HCEC 1CT (cell line): ENCODE measurements around the gene PTPRN2.
"Not testable (repeated sequence)": the region's sequence is repeated elsewhere in the genome, so short reads cannot be mapped to it uniquely, and the experiment has no call there.

ENCODE experiments used
- DNase-seq: peaks from one replicate; pipeline ENCODE4 v3.0.0-alpha.2; 2017

The PTPRN2 gene

GRCh38 chr7:157704365-157704764 lies 883.3 kb downstream of the PTPRN2 start:
- no peak for DNase-seq

DNA sequence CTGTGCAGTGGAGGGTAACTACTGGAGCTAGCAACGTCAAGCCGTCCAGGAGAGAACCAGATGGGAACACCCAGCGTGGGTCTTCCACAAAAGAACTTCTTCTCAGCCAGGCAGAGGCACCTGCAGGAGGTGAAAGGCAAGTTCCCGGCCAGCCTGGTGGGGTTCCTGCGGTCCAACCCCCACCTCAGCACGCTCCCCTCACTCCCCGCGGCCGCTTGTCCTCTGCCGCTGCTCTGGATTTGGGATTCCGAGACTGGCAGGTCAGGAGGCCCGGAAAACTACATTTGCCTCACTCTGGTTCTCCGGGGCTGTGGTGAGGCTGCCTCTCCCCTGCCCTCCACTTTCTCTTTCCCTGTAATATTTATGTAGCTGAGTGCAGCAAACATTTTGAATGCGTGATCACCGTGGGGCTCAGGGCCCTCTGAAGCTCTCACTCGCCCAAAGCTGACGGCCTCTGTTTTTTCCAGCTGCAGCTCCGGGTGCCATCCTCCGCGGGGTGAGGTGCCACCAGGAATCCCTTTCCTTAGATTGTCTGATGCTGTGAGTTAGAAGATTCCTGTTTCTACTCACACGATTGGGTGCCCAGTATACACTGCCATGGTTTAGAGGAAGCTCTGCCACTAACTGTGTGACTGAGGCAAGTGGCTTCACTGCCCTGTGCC lies 884.0 kb downstream of the PTPRN2 start:
- DNase-seq: no peak

GRCh38 chr7:157703131-157703530 lies 884.5 kb downstream of the PTPRN2 start:
- DNase-seq: no peak

DNA sequence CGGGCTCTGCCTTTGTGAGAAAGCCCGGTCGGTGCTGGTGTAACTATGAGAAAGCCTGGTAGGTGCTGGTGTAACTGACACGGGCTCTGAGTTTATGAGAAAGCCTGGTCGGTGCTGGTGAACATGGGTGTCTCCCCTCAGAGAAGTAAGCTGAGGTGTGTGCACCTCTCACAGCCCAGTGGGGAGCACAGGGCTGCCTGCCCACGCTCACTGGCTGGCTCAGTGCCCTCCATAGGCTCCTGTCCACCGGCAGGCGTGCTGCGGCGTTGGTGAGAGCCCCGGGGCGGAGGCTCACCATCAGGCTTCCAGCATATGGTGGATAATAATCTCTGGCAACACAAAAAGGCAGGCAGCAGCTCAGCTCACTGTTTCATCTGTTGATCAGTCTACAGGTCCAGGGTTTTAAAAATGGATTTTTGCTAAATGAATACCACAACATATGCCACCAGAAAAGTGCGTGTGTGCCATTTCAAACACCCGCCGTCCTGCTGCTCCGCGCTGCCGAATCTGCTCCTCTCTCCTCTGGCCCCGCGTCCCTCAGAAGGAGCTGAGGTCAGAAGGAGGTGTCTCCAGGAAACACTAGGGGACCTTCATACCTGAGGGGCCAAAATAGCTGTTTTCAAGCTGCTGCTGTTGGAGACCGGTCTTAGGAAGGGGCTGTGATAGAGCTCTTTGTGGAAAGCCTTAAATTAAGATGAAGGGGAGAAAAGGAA lies 885.2 kb downstream of the PTPRN2 start:
- no peak for DNase-seq

GRCh38 chr7:157701395-157702180 lies 886.0 kb downstream of the PTPRN2 start:
- DNase-seq: not testable (repeated sequence)

DNA sequence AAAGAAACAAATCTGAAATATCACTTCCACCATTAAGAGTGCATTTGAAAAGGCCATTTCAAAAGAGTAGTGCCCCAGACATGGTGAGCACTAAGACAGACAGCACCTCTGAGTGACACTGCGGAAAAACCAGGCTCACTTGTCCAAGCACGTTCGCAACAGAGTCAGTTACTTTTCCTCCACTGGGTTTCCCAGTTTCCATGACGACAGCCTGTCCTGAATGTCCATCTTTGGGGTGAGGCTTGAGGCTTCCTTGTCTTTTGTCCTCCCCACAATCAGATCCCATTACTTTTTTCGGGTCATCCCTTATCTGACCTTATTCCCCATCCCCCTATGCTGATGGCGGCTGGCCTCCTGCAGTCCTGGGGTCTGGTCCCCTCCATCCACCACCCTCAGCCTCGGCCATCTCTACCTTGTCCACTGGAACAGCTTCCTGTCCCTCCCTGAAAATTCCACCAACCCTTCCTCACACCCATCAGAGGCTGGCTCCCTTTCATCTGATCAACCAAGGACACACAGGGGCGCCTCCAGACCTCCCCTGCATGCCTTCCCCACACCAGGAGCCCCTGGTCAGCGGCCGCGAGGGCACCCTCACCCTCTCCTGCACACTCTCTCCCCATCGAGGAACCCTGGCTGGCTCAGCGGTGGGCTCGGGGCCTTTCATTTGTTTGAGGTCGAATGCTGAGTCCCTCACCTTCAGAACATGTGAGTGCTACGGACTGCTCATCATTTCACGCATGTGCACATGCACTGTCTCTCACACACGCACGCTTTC lies 887.2 kb downstream of the PTPRN2 start:
- no peak for DNase-seq

DNA sequence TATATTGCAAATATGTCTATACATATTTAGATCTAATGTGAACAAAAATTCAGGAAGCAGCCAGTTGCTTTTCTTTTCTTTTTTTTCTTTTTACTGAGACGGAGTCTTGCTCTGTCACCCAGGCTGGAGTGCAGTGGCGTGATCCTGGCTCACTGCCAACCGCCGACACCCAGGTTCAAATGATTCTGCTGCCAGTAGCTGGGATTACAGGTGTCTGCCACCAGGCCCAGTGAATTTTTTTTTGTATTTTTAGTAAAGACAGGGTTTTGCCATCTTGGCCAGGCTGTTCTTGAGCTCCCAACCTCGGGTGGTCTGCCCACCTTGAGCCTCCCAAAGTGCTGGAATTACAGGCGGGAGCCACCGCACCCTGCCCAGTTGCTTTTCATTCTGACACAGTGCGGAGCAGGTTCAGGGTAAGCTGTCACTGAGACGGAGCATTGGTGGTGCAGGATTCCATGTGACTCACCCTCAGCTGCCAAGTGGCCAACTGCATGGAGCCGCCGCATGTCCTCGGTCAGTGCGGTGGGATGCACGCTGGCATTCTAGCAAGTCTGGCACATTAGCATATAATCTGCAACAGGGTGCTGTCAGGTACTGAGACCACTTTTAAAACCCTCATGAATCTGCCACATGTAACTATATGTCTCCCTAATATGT lies 888.1 kb downstream of the PTPRN2 start:
- DNase-seq: no peak

GRCh38 chr7:157697287-157697686 lies 890.3 kb downstream of the PTPRN2 start:
- DNase-seq: not testable (repeated sequence)

DNA sequence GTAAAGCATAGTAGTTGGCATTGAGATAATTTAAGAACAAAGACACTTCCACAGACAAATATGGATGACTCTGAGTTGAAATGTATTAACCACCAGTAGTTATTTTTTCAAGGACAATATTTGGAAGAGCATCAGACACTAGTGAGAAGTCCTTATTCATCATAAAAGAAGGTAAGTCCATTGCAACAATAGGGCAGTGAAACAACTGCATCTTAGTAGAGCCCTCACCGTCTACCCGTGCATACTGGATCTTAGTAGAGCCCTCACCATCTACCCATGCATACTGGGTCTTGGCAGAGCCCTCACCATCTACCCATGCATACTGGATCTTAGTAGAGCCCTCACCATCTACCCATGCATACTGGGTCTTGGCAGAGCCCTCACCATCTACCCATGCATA lies 892.0 kb downstream of the PTPRN2 start:
- DNase-seq: not testable (repeated sequence)

DNA sequence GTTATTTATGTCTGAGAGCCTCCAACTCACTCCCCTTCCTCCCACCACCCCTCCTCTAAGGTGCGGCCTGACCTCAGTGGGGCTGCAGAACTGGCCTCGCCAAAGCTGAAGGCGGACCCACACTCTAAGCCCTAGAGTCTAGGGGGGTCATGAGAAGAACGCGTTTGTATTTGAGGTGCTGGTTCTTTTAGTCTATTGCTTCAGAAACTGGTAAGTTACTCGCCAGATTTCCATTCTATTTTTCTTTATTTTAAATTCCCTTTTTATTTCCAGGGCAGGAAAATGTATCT lies 893.3 kb downstream of the PTPRN2 start:
- DNase-seq: no peak

GRCh38 chr7:157693521-157694375 lies 893.9 kb downstream of the PTPRN2 start:
- DNase-seq: no peak

- DNase-seq: no peak
These were observed 894.5 kb downstream of the PTPRN2 start for GRCh38 chr7:157693071-157693520.

DNA sequence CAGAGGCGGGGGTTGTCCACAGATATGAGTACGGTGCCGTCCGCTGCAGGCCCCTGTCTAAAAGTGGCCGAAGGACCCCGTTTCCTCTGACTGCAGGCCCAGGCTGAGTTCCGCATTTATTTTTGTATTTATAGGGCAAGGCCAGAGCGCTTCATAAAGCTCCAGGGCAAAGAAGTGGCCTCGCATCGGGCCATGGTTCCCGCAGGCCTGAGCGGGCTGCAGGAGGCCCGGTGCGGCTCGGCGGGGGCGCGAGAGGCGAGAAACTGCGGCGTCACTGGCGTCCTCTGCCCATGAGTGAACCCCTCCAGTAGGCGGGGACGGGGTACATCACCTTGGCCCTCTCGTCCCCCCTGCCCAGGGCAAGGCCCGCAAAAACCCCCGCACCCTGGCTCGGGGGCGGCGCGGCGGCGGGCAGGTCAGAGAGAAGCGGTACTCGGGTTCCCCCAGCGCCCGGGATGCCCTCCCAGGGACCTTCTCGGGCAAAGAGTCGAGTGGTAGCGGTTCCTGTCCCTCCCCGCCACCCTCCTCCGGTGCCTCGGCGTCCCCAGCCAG lies 895.1 kb downstream of the PTPRN2 start:
- DNase-seq: no peak

DNA sequence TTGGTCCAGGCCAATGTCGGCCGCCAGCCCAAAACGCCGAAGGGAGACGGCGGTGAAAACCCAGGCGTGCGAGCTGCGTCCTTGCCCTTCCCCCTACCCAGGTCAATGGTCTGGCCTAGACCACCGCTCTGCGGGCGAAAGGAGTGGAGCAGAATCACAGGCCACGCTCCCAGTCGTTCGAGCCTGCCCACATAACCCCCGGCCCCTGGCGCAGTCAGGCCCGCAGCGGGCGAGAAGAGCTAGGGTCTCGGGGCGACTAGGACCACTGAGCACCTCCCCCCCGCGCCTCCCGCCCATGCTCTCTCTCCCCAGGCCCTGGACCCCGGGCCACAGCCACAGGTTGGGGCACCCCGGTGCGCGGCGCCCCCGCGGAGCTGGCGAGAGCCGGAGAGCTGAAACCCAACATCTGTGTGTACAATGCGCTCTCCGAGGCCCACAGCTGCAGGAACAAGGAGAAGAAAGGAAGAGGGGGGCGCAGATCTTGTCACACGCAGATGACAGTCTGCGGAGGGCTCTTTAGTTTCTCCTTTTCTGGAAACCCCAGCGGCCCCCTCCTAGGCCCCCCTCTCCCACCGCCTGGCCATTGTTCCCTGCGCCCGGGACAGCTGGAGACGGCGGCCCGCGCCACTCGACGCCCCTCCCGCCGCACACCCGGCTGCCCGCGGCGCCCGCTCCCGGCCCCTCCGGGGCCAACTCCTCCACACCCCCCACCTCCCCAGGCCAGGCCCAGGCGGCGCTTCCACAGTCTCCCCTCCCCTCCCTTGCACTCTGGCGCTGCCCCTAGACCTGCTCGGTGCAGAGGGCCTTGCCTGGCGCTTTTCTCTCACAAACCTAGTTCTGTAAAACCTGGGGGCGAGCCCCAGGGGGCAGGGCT lies 895.8 kb downstream of the PTPRN2 start:
- DNase-seq: no peak

DNA sequence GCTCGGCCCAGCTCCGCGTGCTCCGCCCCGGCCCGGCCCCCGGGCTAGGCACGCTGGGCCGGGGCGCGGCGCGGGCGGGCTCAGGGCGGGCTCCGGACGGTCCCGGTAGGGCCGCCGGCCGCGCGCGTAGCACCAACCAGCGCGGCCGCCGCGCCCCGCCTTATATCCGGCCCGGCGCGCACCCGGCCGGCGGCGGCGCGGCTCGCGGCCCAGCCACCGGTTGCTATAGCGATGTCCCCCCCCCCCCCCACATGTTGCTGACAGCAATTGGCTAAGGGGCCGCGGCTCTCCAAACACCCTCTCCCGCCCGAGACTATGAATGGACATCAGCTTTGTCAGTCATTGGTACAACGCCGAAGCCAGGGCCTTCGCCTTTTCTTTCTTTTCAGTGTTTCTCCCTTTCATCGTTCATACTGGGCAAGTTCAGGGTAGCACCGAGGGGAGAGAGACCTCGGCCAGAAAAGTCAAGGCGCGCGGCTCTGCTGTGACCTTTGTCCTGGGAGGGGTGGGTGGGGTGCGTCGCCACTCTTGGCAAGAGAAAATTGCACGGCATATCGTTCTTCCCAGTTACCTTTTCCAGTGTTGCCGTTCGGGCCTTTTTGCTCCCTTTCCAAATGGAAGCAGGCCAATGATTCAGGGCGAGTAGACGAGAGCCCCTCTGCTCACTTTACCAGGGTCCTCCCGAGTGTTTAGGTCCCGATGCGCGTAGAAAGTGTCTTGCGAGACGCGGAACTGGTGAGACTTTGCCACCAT lies 896.6 kb downstream of the PTPRN2 start:
- DNase-seq: no peak

DNA sequence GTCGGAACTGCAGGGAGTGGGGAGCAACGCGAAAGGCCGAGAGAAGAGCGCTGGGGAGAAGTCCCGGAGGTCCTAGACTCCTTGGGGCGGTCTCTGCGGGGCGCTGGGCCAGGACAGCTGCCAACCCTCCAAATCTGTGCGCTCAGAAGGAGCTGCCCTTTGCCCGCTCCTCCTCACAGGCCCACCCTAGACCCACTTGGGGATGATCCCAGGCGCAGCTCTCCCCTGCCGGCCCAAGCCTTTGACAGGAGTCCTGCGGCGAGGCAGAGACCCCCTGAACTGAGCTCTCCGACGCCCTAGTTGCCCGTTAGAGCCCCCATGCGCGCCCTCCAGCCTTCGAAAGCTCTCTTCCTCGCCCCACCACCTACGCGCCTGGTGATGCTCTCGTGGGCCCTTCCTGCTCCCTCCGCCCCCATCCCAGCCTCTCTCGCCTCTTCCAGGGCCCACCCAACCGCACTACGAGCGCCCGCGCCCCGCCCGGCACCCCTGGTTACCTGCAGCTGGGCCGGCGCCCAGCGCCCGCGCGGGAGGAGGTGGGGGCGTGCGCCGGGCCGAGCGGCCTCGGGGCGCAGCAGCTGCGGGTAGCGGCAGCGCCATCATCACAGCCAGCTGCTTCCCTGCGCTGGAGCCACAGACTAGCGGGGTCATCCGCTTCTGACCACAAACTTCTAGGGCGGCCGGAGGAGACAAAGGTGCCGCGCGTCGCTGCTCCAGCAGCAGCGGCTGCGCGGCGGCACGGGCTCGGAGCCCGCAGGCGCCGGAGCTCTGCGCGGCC lies 897.4 kb downstream of the PTPRN2 start:
- no peak for DNase-seq

DNA sequence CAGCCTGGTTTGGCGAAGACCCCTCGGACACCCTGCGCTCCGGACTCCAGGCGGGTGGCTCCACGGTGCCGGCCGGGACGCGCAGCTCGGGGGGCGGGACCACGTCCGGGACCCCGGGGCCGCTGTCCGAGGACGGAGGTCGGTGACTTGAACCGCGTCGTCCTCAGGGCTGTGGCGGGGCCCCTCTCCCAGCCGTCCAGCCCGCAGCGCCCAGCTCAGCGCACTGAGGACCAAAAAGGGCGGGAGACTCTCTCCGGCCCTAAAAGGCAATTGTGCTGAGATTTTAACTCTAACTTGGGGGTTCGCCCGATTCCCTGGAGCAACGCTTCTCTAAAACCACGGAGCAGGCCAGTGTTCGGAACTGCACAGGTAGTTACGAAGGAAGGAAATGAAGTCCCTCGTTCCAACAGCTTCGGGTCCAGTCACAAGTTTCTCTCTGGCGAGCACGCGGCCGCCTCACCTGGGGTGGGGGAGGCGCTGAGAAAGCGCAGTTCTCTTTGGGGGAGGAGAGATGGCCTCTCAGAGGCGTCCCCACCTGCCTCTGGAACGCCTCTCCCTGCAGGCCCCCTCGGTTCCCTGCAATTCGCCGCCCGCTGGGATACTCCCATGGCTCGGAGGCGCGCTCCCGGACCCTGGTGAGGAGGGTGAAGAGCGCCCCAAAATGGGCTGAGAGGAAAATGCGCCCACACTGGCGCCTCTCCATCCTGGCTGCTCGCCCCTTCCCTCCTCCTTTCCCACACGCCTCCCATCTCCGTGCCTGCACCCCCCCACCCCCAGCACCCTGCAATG lies 898.2 kb downstream of the PTPRN2 start:
- DNase-seq: no peak
